PC-9 (cell line): ENCODE results near the gene TMEM200B. TPM values are rescaled to one million over a fixed set of nuclear protein-coding genes. Genes with fewer than 3 reads are reported as not detected.

Experiments used
- BruUV-seq: library from RNA; stranded (reverse); fragments of 400-500 nt; replicated peaks from 2 replicates; lab custom pipeline; 2021; lab: Mats Ljungman, UMichigan
- CTCF ChIA-PET: fragments of 300-600 bp; sonication (Branson Sonifier 250); formaldehyde crosslinking; loops from one replicate; lab custom pipeline; 2022; ENCODE audit warnings: antibody characterized with exemption; lab: Charles Lee
- POLR2A ChIA-PET: fragments of 300-600 bp; sonication (Branson Sonifier 250); formaldehyde crosslinking; loops from one replicate; lab custom pipeline; 2022; ENCODE audit warnings: antibody characterized with exemption; ENCODE audit not compliant: unreplicated experiment; lab: Charles Lee
- DNase-seq, 2 experiments: peaks; one replicate each; pipeline versions ENCODE4 v3.0.0 to v3.0.0-alpha.2; 2015 to 2022; ENCODE audit warnings: mixed read lengths in 1 of 2
- H2AFZ ChIP-seq: fragments of 200-600 bp; sonication (generic); 2 replicates; pipeline ENCODE4 v1.8.1; 2017; ENCODE audit warnings: antibody characterized with exemption
- H3F3A ChIP-seq: fragments of 200-600 bp; sonication (generic); 2 replicates; pipeline ENCODE4 v1.8.1; 2017; ENCODE audit warnings: antibody characterized with exemption, mild to moderate bottlenecking, low read depth; ENCODE audit not compliant: insufficient read depth
- H3K27ac ChIP-seq: fragments of 200-600 bp; sonication (generic); 2 replicates; pipeline ENCODE4 v1.6.1; 2016; ENCODE audit warnings: mixed run types
- H3K27me3 ChIP-seq: fragments of 200-600 bp; sonication (generic); 2 replicates; pipeline ENCODE4 v1.6.1; 2016; ENCODE audit warnings: low read depth, mixed run types; ENCODE audit not compliant: insufficient read depth
- H3K36me3 ChIP-seq: fragments of 200-600 bp; sonication (generic); 2 replicates; pipeline ENCODE4 v1.6.1; 2016; ENCODE audit warnings: low read depth, mixed run types
- H3K4me1 ChIP-seq: fragments of 200-600 bp; sonication (generic); replicated peaks from 2 replicates; pipeline ENCODE4 v1.6.1; 2016; ENCODE audit warnings: mixed run types; ENCODE audit not compliant: insufficient read depth
- H3K4me2 ChIP-seq: fragments of 200-600 bp; sonication (generic); 2 replicates; pipeline ENCODE4 v1.6.1; 2017; ENCODE audit warnings: mixed run types
- H3K4me3 ChIP-seq: fragments of 200-600 bp; sonication (generic); 2 replicates; pipeline ENCODE4 v1.6.1; 2016; ENCODE audit warnings: mixed run types
- H3K79me2 ChIP-seq: fragments of 200-600 bp; sonication (generic); 2 replicates; pipeline ENCODE4 v1.6.1; 2017; ENCODE audit warnings: low read depth, mixed run types
- H3K9me2 ChIP-seq: fragments of 200-600 bp; sonication (generic); 2 replicates; pipeline ENCODE4 v1.8.1; 2017; ENCODE audit warnings: mild to moderate bottlenecking; ENCODE audit not compliant: insufficient read depth
- H3K9me3 ChIP-seq: fragments of 200-600 bp; sonication (generic); 2 replicates; pipeline ENCODE4 v1.8.1; 2016; ENCODE audit warnings: low read depth; ENCODE audit not compliant: insufficient read depth
- H4K20me1 ChIP-seq: fragments of 200-600 bp; sonication (generic); 2 replicates; pipeline ENCODE4 v1.8.1; 2017; ENCODE audit not compliant: insufficient read depth
- EZH2 ChIP-seq: fragments of 200-600 bp; sonication (generic); IDR thresholded peaks from 2 replicates; pipeline ENCODE4 v1.8.0; 2017; ENCODE audit warnings: antibody characterized with exemption, low read depth
- intact Hi-C: fragments of 100-400 bp; cut with micrococcal nuclease; formaldehyde crosslinking; loops from one replicate; pipeline ENCODE4 v1.10.0; 2022; ENCODE audit not compliant: unreplicated experiment
- total RNA-seq: library from RNA; stranded (reverse); gene quantifications from 2 replicates; pipeline ENCODE4 v1.2.3, GENCODE V29; 2021
- TF ChIP-seq, protein P1 (sequence below): fragments of 200-600 bp; sonication (generic); conservative IDR thresholded peaks from 2 replicates; pipeline ENCODE4 v1.6.1; 2017; ENCODE audit warnings: mixed run types, antibody characterized with exemption, mild to moderate bottlenecking, moderate library complexity

The TMEM200B gene
- total RNA-seq, 1 experiment from 2014 or later = 1.1 TPM

DNA sequence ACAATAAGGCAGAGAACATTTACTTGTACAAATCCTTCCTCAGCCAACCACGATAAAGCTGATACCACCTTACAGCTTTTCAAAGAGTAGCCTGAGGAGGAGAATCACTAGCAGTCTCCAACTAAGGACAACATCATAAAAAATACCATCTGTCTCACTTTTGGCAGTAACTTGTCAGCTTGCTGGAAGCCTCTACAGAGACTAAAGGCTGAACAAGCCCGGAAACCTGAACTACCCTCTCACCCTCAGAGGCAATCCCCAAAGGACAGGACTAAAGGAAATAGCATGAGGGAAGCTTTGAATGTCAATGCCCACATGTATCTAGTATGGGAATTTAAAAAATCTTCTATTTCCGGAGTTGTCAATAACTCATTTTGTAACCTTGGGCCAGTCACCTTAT, 47.4 kb upstream of the TMEM200B start:
- no TSS peak for BruUV-seq
- ChIA-PET POLR2A (no interaction called here), CTCF (no interaction called here)
- H3K79me2 ChIP-seq = peaks cover 94% of the 10 kb centered on the region
- H3K9me2 ChIP-seq = no peaks in the 10 kb centered on the region
- no peaks in the 10 kb centered on the region; the same call in 1 of the 2 replicates for H3F3A ChIP-seq
- no peaks in the 10 kb centered on the region for H3K4me1 ChIP-seq
- peaks cover 76% of the 10 kb centered on the region for H4K20me1 ChIP-seq
- H2AFZ ChIP-seq = no peak overlapping the region
- H3K27me3 ChIP-seq = no peaks in the 10 kb centered on the region
- H3K27ac ChIP-seq = no peak overlapping the region
- H3K36me3 ChIP-seq = no peaks in the 10 kb centered on the region
- H3K4me2 ChIP-seq = no peak overlapping the region
- TF ChIP-seq, protein P1, sequence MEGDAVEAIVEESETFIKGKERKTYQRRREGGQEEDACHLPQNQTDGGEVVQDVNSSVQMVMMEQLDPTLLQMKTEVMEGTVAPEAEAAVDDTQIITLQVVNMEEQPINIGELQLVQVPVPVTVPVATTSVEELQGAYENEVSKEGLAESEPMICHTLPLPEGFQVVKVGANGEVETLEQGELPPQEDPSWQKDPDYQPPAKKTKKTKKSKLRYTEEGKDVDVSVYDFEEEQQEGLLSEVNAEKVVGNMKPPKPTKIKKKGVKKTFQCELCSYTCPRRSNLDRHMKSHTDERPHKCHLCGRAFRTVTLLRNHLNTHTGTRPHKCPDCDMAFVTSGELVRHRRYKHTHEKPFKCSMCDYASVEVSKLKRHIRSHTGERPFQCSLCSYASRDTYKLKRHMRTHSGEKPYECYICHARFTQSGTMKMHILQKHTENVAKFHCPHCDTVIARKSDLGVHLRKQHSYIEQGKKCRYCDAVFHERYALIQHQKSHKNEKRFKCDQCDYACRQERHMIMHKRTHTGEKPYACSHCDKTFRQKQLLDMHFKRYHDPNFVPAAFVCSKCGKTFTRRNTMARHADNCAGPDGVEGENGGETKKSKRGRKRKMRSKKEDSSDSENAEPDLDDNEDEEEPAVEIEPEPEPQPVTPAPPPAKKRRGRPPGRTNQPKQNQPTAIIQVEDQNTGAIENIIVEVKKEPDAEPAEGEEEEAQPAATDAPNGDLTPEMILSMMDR = no peak
- no peak for TF ChIP-seq EZH2
- H3K9me3 ChIP-seq = no peaks in the 10 kb centered on the region
- intact Hi-C loops = no loop called here
- no peak for DNase-seq
- H3K4me3 ChIP-seq = no peak overlapping the region

DNA sequence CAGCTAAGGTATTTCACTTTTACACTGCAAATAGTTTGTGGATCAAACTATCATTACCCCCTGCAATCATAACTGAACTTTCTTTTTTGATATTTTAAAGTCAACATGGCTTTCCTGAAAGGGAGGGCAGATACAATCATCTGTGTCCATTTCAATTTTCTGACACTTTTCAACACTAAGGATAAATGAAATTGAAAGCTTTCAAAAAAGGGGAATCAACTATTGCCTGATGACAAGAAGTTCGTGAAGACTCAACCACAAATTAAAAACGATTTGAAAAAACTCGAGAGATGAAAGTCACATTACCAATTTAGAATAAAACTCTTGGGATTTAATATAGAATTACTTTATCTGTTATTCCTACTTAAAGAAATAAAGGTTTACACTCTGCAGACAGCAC, 46.3 kb upstream of the TMEM200B start:
- no peaks in the 10 kb centered on the region for H3K9me2 ChIP-seq
- intact Hi-C loops = no loop called here
- 0 out of 2 replicates have a peak, but pooled peaks cover under 1% of the 10 kb centered on the region for H3K36me3 ChIP-seq
- no peaks in the 10 kb centered on the region; the same call in 1 of the 2 replicates for H3F3A ChIP-seq
- POLR2A ChIA-PET = interaction anchor here (0.6 kb wide), 2 partner anchors 35 to 1769 kb away, joined by 4 to 5 read pairs; no protein-coding TSS in a partner anchor
- H3K9me3 ChIP-seq = no peaks in the 10 kb centered on the region
- H3K27me3 ChIP-seq = no peaks in the 10 kb centered on the region
- H3K79me2 ChIP-seq = peaks cover 95% of the 10 kb centered on the region
- no peak overlapping the region for H2AFZ ChIP-seq
- H3K4me1 ChIP-seq = no peaks in the 10 kb centered on the region
- peaks cover 77% of the 10 kb centered on the region for H4K20me1 ChIP-seq
- H3K27ac ChIP-seq = no peak overlapping the region
- no peak for TF ChIP-seq EZH2
- TF ChIP-seq, protein P1 = no peak
- H3K4me2 ChIP-seq = no peak overlapping the region
- CTCF ChIA-PET = no interaction called here
- no TSS peak for BruUV-seq
- no peak for DNase-seq
- no peak overlapping the region for H3K4me3 ChIP-seq

DNA sequence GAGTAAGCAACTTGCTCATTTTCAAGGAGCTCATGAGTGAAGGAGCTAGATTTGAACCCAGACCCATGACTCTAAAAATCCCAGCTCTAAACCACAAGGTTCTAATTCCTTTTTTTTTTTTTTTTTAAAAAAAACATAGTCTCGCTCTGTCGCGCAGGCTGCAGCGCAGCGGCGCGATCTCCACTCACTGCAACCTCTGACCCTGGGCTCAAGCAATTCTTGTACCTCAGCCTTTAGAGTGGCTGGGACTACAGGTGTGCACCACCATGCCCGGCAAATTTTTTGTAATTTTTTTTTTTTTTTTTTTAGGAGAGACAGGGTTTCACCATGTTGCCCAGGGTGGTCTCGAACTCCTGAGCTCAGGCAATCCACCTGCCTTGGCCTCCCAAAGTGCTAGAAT, 44.2 kb upstream of the TMEM200B start:
- Histone ChIP-seq H3K9me2 (no peaks in the 10 kb centered on the region), H3K36me3 (0 out of 2 replicates have a peak, but pooled peaks cover 6% of the 10 kb centered on the region), H3K4me3 (no peak overlapping the region), H4K20me1 (peaks cover 70% of the 10 kb centered on the region), H3K4me2 (no peak overlapping the region), H3F3A (no peaks in the 10 kb centered on the region; the same call in 1 of the 2 replicates), H3K9me3 (no peaks in the 10 kb centered on the region), H3K27me3 (no peaks in the 10 kb centered on the region), H2AFZ (no peak overlapping the region), H3K4me1 (no peaks in the 10 kb centered on the region), H3K79me2 (peaks cover 93% of the 10 kb centered on the region), H3K27ac (no peak overlapping the region)
- CTCF ChIA-PET = interaction anchor here (0.6 kb wide), 2 partner anchors 286 to 448 kb away, joined by 3 to 6 read pairs; no protein-coding TSS in a partner anchor
- POLR2A ChIA-PET = no interaction called here
- no peak for DNase-seq
- BruUV-seq = no TSS peak
- no peak for TF ChIP-seq EZH2
- TF ChIP-seq, protein P1 = no peak
- intact Hi-C loops = no loop called here
